Left ventricle myocardium superior (tissue), 1 donor: Measurements from ENCODE around the gene SYNGAP1. TPM values are rescaled to one million over a fixed set of nuclear protein-coding genes. Genes with fewer than 3 reads are reported as not detected.
"Not testable (repeated sequence)": the region's sequence is repeated elsewhere in the genome, so short reads cannot be mapped to it uniquely, and the experiment has no call there.

Experiments
- ATAC-seq: fragments of 200-7000 bp; cut with Tn5 transposase; one replicate; pipeline ENCODE4 v1.9.1; 2020; ENCODE audit warnings: mild to moderate bottlenecking, moderate library complexity
- DNase-seq: peaks from one replicate; pipeline ENCODE4 v3.0.0-alpha.2; 2020
- intact Hi-C: fragments of 100-400 bp; cut with micrococcal nuclease; formaldehyde crosslinking; loops from one replicate; pipeline ENCODE4 v1.11.0; 2022
- total RNA-seq: library from RNA; stranded (reverse); fragmentation: NEBNext Ultra II Directional; extraction: Animal tissue kit (Norgen Biotek cat#: 25700); gene quantifications from one replicate; pipeline ENCODE4 v1.2.1, GENCODE V29; 2021
- donor health status: DM: no; HTN: yes; CAD: no; lungs with severe emphysema.

The SYNGAP1 gene
- total RNA-seq, 1 donor from 2014 or later: 6.2 TPM

DNA sequence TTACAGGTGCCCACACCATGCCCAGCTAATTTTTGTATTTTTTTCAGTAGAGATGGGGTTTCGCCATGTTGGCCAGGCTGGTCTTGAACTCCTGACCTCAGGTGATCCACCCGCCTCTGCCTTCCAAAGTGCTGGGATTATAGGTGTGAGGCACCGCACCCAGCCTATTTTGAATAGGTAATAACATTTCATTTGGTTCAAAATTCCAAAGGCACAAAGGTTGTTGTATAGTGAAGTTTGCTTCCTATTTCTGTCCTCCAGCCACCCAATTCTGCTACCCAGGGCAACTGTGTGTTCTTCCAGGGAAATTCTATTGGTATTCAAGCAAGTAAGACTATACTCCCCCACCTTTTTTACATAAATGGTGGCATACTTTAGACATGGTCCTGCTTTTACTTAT, 21.3 kb upstream of the SYNGAP1 start:
- DNase-seq, ATAC-seq, intact Hi-C loops: not testable (repeated sequence)

- ATAC-seq, DNase-seq, intact Hi-C loops: not testable (repeated sequence)
These were observed 20.0 kb upstream of the SYNGAP1 start for GRCh38 chr6:33399881-33400280.

- intact Hi-C loops: no loop called here
- DNase-seq (no peak), ATAC-seq (no peak)
These were observed 15.0 kb upstream of the SYNGAP1 start for GRCh38 chr6:33404884-33405283.

GRCh38 chr6:33405386-33405940, 14.4 kb upstream of the SYNGAP1 start:
- ATAC-seq (no peak), DNase-seq (no peak)
- intact Hi-C loops: no loop called here

DNA sequence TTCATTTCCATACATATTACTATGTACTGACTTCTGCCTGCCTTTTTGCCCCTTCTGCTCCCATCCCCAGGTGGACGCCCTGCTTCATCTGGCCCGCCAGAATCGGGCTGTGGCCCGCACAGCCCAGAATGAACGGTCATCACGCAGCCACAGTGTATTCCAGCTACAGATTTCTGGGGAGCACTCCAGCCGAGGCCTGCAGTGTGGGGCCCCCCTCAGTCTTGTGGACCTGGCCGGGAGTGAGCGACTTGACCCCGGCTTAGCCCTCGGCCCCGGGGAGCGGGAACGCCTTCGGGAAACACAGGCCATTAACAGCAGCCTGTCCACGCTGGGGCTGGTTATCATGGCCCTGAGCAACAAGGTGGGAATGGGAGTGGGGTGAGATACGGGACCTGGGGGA, 13.7 kb upstream of the SYNGAP1 start:
- intact Hi-C loops: no loop called here
- ATAC-seq (no peak), DNase-seq (no peak)

DNA sequence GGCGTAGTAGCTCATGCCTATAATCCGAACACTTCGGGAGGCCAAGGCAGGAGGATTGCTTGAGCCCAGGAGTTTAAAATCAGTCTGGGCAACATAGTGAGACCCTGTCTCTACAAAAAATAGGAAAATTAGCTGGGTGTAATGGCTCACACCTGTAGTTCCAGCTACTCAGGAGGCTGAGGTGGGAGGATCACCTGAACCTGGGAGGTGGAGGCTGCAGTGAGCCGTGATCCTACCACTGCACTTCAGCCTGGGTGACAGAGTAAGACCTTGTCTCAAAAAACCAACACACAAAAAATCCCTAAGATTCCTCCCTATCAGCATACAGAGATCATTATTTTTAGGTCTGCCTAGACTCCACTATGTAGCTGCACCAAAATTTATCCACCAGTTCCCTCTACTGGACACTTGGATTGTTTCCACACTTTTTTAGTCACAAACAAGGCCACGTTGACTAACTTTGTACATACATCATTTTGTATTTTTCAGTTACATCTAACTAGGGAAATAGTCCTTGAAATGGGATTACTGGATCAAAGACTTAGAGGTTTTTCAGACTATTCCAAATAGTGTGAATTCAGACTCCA, 12.6 kb upstream of the SYNGAP1 start:
- ATAC-seq: no peak
- intact Hi-C loops: no loop called here
- no peak for DNase-seq

- intact Hi-C loops: no loop called here
- ATAC-seq (peak; percentile 89), DNase-seq (peak; percentile 99)
These were observed 9.7 kb upstream of the SYNGAP1 start for GRCh38 chr6:33410050-33410710.

DNA sequence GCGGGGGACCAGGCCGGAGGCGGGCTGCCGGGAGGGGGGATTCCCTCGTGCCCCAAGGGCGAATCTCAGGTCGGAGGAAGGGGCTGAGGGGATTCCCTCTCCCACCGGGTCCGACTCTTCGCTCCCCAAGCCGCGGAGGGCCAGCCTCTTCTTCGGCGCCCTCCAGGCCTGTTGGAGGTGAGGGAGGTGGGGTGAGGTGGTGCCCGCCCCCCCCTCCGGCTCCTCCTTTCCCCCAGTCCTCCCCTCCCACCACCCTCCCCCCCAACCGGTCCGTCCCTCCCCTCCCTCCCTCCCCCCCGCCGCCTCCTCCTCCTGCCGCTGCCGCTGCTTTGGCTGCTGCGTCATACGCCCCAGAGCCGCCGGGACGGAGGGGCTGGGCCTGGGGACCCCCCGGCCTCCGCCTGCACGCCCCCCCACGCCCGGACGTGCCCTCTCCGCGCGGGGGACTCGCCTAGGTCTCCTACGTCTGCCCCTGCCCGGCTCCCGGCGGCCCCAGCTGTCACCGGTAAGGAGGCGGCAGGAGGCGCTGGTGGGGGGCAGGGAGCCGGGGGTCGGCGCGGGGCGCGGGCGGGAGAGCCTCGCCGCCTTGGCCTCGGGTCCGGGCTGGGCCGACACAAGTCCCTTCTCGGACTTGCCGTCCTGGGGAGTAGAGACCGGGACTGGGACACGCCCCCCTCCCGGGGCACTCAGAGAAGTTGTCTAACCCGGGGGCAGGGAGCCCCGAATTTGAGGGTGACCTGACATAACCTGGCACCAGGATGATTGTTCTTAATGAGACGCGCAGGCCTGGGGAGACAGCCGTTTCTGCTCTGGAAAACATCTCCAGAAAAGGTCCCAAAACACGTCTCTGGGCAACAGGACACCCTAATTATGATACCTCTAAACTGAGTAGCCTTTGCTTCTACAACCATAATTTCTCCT, 8.9 kb upstream of the SYNGAP1 start, which contains the start of gene PHF1:
PHF1 (plus strand) TSS at position 304 of the 921 bp plus-strand sequence. CDS start 1,250 bp downstream, outside the sequence.
- no peak for DNase-seq
- intact Hi-C loops: no loop called here
- peak; percentile 77 for ATAC-seq

DNA sequence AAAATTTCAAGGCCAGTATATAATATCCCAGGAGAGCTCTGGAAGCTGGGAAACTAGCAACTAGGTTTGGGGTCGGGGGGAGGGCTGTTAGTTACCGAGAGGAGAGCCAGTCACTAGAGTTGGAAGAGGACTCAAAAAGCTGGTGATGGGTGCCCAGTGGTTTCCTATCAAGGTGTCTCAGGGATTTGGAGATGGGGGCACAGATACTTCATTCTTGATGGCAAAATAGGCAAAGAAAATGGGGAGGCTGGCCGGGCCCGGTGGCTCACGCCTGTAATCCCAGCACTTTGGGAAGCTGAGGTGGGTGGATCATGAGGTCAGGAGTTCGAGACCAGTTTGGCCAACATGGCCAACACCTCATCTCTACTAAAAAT, 8.2 kb upstream of the SYNGAP1 start:
- intact Hi-C loops: no loop called here
- ATAC-seq (no peak), DNase-seq (no peak)

GRCh38 chr6:33412140-33413009, 7.5 kb upstream of the SYNGAP1 start:
- ATAC-seq: no peak
- intact Hi-C loops: no loop called here
- DNase-seq: no peak

DNA sequence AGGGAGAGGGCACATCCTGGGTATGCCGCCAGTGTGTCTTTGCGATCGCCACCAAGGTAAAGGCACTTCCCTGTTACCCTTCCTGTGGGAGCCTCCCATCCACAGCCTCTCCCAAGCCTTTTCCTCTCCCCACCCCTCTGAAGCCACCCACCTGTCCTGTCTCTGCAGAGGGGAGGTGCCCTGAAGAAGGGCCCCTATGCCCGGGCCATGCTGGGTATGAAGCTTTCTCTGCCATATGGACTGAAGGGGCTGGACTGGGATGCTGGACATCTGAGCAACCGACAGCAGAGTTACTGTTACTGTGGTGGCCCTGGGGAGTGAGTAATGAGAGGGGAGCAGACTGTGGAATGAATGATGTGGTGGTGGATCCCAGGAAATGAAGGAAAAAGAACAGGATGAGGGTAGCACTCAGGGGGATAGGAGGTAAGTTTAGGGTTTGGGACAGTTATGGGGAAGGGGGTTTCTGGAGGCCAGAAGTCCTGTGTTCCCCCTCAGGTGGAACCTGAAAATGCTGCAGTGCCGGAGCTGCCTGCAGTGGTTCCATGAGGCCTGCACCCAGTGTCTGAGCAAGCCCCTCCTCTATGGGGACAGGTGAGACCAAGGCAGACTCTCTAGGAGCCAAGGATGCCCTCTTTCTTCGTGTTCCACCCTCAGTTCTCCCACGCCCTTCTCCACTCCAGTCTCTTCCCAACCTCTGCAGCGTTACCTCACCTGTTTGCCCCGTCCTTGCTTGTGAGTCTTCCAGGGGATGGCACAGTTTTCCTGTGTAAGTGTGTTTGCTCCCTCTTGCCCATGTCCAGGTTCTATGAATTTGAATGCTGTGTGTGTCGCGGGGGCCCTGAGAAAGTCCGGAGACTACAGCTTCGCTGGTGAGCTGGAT, 6.4 kb upstream of the SYNGAP1 start:
- DNase-seq: no peak
- intact Hi-C loops: no loop called here
- no peak for ATAC-seq

- intact Hi-C loops: no loop called here
- DNase-seq (no peak), ATAC-seq (no peak)
These were observed 5.1 kb upstream of the SYNGAP1 start for GRCh38 chr6:33414592-33415271.

GRCh38 chr6:33415831-33416230, 4.0 kb upstream of the SYNGAP1 start:
- no peak for DNase-seq
- ATAC-seq: no peak
- intact Hi-C loops: no loop called here

DNA sequence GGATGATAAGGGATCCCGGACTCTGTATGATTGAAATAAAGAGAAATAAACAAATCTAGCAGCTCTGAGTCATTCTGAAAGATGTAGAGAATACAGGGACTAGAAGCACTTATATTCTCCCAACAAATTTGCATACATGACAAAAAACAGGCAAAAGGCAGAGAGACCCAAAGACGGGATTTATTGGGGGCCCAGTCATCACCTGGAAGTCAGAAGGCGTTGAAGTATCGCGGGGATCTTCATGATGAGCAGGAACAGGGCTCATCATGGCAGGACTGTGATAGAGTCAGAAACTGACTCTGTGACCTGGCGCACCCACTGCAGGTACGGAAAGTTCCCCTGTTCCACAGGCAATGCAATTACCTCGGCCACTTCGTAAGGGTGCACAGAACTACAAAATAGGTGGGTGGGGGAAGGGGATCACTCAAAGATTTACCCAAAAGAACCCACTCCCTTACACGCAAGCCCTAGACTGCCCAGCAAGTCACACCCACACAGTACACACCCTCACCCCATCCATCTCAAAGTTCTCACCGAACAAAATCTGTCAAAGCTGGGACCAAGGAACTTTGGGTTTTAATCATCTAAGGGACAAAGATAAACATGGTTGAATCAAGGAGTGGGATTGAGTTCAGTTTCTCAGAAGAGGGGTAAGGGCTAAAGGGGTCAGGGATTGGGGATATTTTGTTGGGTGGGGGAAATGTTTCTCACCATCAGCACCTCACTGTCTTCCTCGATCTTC, 3.3 kb upstream of the SYNGAP1 start:
- ATAC-seq (no peak), DNase-seq (no peak)
- intact Hi-C loops: no loop called here

DNA sequence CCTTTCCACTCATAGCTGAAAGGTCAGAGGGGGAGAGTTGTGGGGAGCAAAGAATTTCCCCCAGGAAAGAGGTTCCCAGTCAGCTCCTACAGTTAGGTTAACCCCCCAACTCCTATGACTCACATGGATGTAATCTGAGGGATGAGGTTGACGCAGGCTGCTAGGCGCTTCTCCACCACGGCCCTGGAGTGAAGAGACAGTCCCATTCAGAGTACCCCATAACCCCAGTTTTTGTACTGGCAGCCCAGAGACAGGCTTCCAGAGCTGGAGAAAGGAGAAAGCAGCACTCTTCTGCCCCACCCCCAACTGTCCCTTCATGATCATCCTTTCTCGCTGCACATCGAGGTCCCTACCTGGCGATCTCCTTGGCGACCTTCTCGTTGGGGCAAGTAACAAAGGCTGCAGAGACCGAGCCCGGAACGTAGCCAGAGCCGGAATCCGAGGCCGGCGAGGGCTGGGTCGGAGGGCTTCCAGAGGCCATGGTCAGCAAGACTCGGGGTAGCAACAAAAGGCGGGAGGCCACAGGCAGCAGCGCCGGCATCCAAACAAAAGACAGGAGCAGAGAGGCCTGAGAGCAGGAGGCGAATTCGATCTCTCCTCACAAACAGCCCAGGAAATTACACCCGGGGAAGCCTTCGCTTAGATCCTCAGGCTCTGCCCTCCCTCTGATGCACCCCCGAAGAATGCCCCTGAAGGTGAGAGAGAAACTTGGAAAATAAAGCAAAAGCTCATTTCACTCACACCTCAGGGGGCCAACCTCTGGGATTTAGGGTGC, 2.5 kb upstream of the SYNGAP1 start:
- ATAC-seq (no peak), DNase-seq (peak; percentile 39)
- intact Hi-C loops: no loop called here
